ENCODE measurements around the gene CHRM2. TPM values are rescaled to one million over a fixed set of nuclear protein-coding genes. Genes with fewer than 3 reads are reported as not detected.

Gene CHRM2
- total and polyA plus RNA-seq, 2 of the 4 experiments (the other 2 are of a cell fraction), result 79.3 to 184 TPM

- TF ChIP-seq, protein P1, sequence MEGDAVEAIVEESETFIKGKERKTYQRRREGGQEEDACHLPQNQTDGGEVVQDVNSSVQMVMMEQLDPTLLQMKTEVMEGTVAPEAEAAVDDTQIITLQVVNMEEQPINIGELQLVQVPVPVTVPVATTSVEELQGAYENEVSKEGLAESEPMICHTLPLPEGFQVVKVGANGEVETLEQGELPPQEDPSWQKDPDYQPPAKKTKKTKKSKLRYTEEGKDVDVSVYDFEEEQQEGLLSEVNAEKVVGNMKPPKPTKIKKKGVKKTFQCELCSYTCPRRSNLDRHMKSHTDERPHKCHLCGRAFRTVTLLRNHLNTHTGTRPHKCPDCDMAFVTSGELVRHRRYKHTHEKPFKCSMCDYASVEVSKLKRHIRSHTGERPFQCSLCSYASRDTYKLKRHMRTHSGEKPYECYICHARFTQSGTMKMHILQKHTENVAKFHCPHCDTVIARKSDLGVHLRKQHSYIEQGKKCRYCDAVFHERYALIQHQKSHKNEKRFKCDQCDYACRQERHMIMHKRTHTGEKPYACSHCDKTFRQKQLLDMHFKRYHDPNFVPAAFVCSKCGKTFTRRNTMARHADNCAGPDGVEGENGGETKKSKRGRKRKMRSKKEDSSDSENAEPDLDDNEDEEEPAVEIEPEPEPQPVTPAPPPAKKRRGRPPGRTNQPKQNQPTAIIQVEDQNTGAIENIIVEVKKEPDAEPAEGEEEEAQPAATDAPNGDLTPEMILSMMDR (conservative IDR thresholded peaks at IDR 0.05; ENCODE audit: low read depth, low read length), result no peak
- no peak for TF ChIP-seq RFX5 (IDR thresholded peaks at IDR 0.05; ENCODE audit: low read depth, low read length)
- no peak for TF ChIP-seq MXI1 (IDR thresholded peaks at IDR 0.05; ENCODE audit: borderline replicate concordance, low read depth, low read length)
- TF ChIP-seq POLR2A (IDR thresholded peaks at IDR 0.05; ENCODE audit: low read depth, low read length), result no peak
These were observed 1.8 kb downstream of the CHRM2 start (continued) for GRCh38 chr7:136869991-136870865.
